GM21825 (cell line): ENCODE results near the gene ADISSP.

Experiments
- ATAC-seq: cut with Tn5 transposase; IDR thresholded peaks from one replicate; pipeline ENCODE4 v1.9.1; 2021; ENCODE audit warnings: mild to moderate bottlenecking, moderate library complexity; ENCODE audit not compliant: unreplicated experiment

ADISSP gene

GRCh38 chr20:3782597-3782996 lies 15.0 kb upstream of the ADISSP start:
- no peak for ATAC-seq

GRCh38 chr20:3781153-3781910 lies 13.8 kb upstream of the ADISSP start, which contains the start of gene SPEF1:
Gene SPEF1 (minus strand): TSS chr20:3781448. CDS start chr20:3781287, 161 bp downstream.
- ATAC-seq = no peak

DNA sequence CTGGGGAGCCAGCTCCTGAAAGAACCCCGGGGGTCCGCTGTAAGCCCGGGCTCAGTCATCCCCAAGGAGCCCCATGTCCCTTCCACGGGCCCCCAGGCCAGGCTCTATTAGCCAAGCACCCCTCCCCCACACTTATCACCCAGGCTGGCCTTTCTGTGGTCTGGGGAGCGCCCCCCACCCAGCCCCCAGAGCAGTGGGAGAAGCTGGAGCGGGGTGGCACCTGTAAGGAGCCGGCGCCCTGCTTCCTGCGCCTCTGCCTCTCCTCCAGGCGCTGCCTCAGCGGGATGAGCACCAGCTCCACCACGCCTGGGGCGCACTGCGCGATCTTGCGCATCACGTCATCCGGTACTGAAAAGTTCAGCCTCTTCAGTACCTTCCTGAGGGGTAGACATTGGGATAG lies 11.4 kb upstream of the ADISSP start:
- no peak for ATAC-seq

DNA sequence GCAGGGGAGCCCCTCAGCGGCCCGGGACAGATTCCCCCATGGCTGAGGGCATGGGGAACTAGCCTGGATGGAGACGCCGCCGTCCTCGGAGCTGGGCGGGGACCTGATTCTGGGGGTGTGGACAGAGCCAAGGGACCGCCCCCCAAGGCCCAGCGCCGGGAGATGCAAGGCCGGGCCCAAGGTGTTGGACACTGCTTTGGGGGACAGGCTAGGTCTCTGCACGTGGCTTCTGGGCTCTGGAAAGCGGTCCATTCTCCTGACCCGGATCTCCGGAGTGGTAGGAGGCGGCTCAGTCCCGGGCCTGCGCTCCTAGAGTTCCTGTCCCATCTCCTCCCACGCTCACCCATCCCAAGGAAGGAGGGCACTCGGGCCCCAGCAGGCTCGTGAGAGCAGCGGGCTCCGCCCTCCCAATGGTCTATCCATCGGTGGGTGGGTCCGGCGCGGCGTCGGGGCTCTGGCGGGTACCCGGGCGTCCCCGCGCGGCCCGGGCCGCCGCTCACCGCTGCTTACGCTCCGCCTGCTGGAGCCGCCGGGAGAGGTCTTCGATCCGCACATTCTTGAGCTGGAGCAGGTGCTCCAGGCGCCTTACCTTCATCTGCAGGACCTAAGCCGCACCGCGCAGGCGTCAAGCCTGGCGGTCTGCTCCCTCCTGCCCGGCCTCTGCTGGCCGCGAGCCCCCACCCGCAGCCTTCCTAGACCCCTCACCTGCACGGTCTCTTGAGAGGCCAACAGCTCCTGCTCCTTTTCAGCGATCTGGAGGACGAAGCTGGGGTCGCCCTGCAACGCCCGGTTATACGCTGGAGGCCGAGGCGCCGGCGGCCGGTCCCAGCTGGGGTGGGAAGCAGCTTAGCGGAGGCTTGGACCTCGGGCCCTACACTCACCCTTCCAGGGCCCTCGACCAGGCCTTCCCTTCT lies 10.4 kb upstream of the ADISSP start:
- no peak for ATAC-seq

DNA sequence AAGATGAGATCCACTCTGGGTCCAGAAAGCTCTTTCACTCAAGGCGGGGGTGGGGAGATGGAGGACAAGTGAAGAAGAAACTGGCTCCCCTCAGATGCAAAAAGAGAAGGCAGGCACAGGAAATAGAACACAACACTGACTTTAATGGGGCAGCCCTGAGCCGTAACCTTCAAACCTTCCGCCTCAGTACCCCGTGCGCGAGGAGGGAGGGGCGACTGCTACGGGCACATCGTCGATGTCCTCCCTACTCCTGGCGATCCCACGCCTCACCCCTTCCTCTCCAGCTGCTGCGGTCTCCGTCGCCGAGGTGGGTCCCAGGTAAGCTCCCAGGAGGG lies 9.8 kb upstream of the ADISSP start:
- no peak for ATAC-seq

- no peak for ATAC-seq
These were observed 8.0 kb upstream of the ADISSP start for GRCh38 chr20:3775457-3776108.

GRCh38 chr20:3771552-3772058 lies 4.1 kb upstream of the ADISSP start:
- no peak for ATAC-seq

DNA sequence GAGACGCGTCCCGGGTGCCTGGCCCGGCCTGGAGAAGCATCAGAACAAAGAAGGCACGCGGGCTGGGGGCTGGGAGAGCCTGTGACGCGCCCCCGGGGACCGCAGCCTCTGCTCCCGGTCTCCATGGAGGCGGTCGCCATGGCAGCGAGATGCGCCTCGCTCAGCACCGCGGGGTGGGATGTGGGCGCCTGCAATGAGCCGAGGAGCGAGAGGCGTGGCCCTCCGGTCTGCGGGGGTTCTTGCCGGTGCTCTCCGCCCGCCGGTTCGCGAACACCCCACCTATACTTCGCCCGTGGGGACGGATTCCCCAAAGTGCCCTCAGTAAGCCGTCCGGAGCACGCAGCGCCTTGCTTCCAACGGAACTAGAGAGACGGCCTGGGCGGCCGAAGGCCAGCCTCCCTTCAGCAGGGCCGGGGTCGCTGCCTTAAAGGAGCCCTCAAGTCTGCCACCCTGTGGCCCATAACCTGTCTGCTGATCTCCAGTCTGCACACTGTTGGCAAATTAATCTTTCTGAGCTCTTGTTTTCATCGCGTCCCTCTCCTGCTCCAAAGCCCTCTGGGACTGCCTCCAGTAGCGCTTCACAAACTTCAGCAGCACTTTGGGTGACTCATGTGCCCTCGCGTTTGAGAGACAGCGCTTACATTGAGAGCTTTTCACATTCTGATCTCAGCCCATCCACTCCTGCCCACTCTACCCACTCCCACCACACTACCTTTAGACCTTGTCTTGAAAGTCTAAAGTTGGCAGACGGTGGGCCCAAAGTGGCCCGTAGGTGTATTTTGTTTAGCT lies 983 bp upstream of the ADISSP start:
- ATAC-seq = peak; percentile 36

- no peak for ATAC-seq
These were observed 485 bp downstream of the ADISSP start for GRCh38 chr20:3767110-3767426.

- ATAC-seq = no peak
These were observed 987 bp downstream of the ADISSP start for GRCh38 chr20:3766422-3767109.

GRCh38 chr20:3765171-3765882 lies 2.2 kb downstream of the ADISSP start:
- ATAC-seq = no peak

DNA sequence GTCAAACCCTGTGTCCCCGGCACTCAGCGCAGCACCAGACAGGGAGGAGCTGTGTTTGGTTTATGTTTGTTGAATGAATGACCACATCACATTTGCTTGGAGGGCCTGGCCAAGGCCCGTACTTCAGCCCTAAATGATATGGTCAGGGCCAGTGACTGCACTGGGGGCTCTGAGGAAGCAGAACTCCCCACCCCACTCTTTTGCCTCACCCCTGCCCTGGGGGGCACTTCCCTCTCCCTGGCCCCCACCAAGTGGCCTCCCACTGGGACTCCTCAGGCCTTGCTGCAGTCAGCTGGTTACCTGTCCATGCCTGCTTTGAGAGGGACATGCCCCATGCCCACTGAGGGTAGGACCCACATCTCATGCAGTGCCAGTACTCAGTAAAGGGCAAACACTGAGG lies 2.9 kb downstream of the ADISSP start:
- ATAC-seq = no peak

DNA sequence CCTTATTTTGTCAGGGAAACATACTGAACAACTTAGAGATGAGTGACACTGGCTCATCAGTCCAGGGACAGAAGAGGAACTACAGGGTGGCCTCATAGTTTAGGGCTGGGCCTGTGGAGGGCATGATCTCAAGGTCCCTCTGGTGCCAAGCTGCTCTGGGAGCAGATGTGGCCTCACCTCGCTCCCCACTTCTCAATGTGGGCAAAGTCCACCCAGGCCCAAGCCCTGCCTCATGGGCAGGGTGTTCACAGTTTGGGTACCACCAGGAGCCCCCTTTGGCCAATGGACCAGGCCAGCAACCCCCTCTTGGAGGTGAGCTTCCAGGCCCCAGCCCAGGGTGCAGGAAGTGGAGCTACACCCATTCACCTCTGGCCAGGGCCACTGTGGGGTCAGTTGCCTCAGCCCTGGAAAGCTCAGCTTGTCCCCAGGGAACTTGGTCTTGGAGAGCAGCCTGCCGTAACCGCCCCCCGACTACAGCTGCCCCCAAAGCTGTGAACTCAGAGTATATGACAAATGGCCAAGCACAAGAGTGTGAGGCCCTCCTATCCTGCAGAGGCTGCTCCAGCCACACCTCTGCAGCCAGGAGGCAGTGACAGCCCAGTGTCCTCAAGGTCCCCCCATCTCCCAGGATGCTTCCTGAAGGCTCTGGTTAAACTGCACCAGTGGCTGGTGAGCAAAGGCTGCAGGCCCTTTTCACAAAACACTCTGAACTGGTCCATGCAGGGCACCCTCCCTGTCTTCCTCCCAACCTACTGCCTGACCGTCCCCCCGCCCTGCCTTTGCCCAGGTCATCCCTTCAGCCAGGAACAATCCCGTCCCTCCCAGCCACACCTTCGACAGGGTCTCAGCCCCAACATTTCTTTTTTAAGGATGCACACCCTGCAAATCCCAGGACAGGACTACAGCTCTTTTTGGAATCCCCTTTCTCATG lies 3.6 kb downstream of the ADISSP start:
- ATAC-seq = no peak

DNA sequence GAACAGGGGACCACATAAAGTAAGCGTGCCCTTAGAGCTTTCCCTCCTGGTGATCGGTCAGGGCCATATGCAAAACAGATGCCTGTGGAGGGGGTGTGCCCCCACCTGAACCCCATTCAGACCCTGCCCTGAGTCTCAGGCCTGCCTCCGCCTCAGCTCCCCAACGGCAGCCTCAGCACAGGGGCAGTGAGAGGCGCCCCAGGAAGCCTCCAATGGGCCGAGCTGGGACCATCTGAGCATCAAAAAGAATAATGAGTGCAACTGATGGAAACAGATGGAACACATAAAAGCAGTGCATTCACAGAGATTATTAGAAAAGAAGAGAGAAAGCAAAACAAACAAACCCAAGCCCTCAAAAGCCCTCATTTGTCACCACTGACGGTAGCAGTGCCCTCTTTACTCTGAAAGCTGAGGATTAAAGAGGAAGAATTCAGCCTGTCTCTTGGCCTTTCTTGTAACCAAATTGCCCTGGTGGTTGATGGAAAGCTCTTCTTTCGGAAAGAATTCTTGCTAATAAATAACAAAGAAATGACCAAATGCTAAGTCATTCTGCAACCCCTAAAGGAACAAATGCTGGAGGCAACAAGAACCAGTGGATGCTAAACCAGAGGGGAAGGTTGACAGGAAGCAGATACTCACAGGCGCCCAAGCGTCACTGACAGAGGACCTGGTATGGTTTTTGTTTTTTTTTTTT lies 6.8 kb downstream of the ADISSP start:
- no peak for ATAC-seq

DNA sequence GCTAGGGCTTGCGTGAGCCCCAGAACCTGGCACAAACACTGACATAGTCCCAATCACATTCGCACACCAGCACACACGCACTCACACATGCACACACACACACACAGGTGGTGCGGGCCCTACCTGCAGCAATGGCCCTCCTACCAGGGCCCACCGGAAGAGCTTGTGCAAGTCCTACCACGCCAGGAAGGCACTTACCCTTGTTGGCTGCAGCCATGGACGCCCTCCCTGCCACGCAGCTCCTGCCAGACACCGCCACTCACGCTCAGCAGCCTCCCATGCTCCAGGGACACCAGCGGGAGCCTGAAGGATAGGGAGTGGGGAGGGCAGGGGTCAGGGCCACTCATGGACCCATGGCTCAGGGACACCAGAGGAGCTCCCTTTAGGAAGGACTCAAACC lies 7.7 kb downstream of the ADISSP start:
- no peak for ATAC-seq

- ATAC-seq = no peak
These were observed 8.2 kb downstream of the ADISSP start for GRCh38 chr20:3759316-3759823.

DNA sequence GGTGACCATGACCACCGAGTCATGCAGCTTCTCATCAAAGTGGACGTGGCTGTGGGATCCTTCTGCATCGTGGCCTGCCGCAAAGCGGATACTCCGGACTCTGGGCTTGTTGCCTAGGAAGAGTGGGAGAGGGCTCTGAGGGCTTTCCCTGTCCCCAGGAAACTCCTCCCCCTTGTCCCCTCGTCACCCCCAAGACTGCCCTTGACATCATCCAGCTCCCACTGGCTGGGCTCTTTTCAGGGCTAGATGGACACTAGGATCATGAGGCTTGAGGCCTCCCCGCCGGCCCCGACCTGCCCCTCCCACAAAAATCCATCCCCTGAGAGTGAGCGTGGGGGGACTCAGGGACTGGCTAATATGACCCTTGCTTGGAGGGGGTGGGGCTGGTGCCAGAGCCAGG lies 9.0 kb downstream of the ADISSP start:
- no peak for ATAC-seq

GRCh38 chr20:3757268-3757667 lies 10.3 kb downstream of the ADISSP start:
- no peak for ATAC-seq
